Activated naive CD8-positive, alpha-beta T cell treated with anti-CD3 and anti-CD28 coated beads, Interleukin-2, amount 50 U/mL, for 16 hours (primary cell): ENCODE data around the gene SPATA32.
"Not testable (repeated sequence)": the region's sequence is repeated elsewhere in the genome, so short reads cannot be mapped to it uniquely, and the experiment has no call there.

Experiments used
- DNase-seq: peaks from one replicate; pipeline ENCODE4 v3.0.0-alpha.2; 2020; ENCODE audit warnings: low read depth, low spot score

SPATA32 gene

DNA sequence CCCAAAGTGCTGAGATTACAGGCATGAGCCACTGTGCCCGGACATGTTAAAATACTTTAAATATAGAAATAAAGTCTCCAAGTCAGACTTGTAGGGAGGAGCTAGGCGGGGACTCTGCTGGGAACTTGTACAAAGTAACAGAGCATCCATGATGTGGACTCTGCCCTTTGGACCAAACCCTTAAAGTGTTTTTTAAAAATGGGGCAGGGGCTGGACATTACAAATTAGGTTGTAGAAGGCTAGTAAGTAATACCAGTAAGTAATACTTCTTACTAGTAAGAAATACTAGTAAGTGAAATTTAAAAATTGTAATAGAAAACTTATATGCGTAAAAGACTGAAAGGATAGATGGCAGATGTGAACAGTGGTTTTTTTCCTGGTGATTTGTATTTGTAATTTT, 9.7 kb upstream of the SPATA32 start:
- DNase-seq: no peak

DNA sequence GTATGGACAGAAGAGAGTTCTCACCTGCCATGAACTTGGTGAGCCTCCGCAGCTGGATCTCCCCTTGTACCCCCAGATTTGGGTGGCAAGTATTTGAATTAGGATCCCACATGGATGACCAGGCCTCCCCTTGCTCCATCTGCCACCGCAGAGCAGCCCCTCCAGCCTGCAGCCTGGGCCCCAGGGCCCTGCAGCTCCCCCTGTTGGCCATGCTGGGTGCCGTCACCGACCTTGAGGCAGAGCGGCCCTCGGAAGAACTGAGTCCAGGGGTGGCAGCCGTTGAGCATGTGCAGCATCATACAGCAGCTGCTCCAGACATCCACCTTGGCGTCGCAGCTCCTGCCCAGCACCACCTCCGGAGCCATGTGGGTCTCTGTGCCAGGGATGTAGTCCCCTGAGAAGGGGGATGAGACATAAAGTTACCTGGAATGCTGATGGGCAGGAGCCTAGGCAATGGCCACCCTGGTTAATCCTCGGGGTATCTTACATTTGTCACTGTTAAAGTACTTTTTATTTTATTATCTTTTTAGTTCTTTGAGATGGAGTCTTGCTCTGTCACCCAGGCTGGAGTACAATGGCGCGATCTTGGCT, 9.0 kb upstream of the SPATA32 start:
- DNase-seq: peak; percentile 24

DNA sequence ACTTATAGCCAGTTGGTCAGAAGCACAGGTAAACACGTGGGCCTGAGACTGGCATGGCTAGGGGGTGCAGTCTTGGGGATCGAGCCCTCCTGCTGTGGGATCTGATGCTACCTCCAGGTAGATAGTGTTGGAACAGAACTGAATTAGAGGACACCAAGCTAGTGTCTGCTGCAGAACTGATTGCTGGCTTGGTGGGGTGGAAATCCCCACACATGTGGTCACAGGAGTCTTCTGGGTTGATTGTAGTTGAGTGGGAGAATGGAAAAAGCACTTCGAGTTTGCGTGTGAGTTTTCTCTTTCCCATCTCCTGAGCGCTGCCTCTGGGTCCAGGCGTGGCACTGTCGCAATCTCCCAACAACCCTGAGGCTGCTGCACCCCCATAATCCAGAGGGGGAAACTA, 8.0 kb upstream of the SPATA32 start:
- no peak for DNase-seq

GRCh38 chr17:45267436-45268055, 5.7 kb upstream of the SPATA32 start:
- no peak for DNase-seq

DNA sequence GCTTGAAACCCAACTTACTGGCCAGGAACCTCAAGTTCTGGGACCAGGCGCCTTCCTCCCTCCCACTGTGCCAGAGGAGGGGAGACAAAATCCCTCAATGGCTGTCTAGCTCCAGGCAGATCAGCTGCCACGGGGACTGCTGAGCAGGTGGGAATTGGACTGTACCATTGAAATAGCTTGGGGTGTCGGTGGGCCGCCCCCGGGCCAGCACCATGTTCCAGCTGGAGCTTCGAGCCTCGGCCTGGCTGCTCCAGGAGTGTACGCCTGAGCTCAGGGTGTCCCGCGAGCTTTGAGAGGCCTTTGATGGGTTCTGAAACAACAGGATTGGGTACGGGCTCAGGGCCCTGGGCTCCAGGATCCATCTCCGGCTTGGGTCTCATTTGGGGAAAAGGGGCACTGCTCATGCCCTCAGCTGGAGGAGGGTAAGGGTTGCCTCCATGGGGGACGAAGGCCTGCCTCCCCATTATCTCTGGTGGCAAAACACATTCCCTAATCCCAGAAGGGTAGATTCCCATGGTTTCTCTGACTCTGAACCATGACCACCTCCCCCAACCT, 4.6 kb upstream of the SPATA32 start:
- no peak for DNase-seq

GRCh38 chr17:45265821-45266220, 3.9 kb upstream of the SPATA32 start:
- DNase-seq: no peak

GRCh38 chr17:45264988-45265387, 3.1 kb upstream of the SPATA32 start:
- no peak for DNase-seq

- DNase-seq: no peak
Observed at GRCh38 chr17:45264430-45264829, 2.5 kb upstream of the SPATA32 start.

DNA sequence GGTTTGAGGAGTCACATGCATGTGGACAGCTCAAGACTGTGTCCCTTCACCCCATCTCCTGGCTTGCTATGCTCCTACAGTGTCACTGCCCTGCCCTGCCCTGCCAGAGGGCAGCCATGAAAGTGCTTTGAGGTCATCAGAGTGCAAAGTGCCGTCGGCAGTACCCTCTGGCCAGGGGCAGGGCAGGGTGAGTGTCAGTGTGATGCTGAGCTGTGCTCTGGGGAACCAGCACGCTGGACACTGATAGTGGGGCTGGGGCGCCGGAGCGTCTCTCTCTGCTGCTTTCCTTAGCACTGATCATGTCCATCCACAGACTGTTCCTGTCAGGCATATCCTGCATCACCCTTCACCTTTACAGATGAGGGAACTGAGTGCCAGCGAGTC, 1.6 kb upstream of the SPATA32 start:
- DNase-seq: no peak

- DNase-seq: no peak
Observed at GRCh38 chr17:45262516-45263476, 902 bp upstream of the SPATA32 start.

GRCh38 chr17:45260204-45260783, 1.6 kb downstream of the SPATA32 start:
- DNase-seq: no peak

DNA sequence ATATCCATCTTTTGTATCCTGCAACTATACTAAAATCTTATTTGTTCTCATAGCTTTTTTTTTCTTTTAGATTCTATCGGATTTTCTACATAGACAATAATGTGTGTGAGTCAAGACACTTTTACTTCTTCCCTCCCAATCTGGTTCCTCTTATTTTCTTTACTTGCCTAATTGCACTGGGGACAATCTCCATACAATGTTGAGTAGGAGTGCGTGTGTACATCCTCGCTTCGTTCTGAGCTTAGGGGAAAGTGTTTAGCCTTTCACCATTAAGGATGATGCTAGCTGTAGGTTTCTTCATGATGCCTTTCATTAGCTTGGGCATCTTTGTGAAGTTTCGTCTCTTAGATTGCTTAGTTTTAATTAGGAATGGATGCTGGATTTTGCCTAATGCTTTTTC, 2.9 kb downstream of the SPATA32 start:
- DNase-seq: no peak

DNA sequence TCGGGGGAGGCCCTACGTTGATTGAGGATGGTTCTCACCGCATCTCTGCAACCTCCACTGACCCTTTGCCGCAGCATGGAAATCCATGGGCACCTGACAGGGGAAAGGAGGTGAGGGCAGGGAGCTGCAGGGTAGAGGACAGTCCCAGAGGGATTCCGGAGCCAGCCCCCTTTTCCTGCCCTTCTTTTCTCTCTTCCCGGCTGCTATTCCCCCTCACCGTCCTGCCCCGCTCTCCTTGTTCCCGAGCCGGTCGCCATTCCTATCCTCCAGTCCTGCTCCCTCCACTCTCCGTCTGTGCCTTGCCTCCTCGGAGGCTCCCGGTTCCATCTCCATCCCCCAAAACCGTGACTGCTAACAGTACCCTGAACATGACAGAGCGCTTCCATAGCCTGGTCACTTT, 4.8 kb downstream of the SPATA32 start:
- DNase-seq: no peak

GRCh38 chr17:45256114-45256966, 5.6 kb downstream of the SPATA32 start:
- no peak for DNase-seq

DNA sequence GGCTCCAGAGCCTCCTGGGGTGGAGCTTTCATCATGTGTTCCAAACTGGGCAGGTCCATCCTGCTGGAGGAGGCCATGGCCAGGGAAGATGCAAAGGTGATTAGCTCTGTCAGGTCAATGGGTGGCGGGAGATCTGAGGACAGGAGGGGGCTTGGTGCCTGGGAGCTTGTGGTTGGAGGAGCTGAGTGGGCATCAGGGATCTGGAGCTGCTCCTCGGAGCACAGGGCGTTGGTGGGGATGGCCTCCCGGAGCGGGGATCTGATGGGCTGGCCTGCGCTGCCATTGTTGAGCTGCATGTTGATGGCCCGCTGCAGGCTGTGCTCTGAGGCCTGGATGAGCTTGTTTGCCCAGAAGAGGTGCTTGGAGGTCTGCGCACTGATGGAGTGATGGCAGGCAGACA, 6.5 kb downstream of the SPATA32 start:
- DNase-seq: no peak

- DNase-seq: no peak
Observed at GRCh38 chr17:45253879-45254278, 8.0 kb downstream of the SPATA32 start.

- DNase-seq: not testable (repeated sequence)
Observed at GRCh38 chr17:45253237-45253636, 8.7 kb downstream of the SPATA32 start.

DNA sequence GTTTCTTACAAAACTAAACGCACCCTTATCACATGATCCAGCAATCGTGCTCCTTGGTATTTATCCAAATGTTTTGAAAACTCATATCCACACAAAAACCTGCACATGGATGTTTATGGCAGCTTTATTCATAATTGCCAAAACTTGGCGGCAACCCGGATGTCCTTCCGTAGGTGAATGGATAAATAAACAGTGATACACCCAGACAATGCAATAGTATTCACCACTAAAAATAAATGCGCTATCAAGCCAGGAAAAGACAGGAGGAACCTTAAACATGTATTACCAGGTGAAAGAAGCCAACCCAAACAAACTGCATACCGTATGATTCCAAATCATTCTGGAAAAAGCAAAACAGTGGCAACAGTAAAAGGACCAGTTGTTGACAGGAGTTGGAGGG, 10.0 kb downstream of the SPATA32 start:
- DNase-seq: no peak

GRCh38 chr17:45248132-45248957, 13.5 kb downstream of the SPATA32 start:
- peak; percentile 58 for DNase-seq
